HUES48 (cell line): ENCODE data around the gene IFT25.
"Not testable (repeated sequence)": the region's sequence is repeated elsewhere in the genome, so short reads cannot be mapped to it uniquely, and the experiment has no call there.

ENCODE experiments used
- H3K27ac ChIP-seq: one replicate; pipeline ENCODE4 v1.7.0; 2013; ENCODE audit warnings: low read depth, low read length, inconsistent platforms
- H3K27me3 ChIP-seq: 2 replicates; pipeline ENCODE4 v1.6.1; 2013; ENCODE audit warnings: mild to moderate bottlenecking, low read length; ENCODE audit not compliant: control insufficient read depth, insufficient read depth
- H3K36me3 ChIP-seq: 2 replicates; pipeline ENCODE4 v1.6.1; 2013; ENCODE audit warnings: low read length; ENCODE audit not compliant: control insufficient read depth, insufficient read depth
- H3K4me1 ChIP-seq: 2 replicates; pipeline ENCODE4 v1.6.1; 2013; ENCODE audit warnings: mild to moderate bottlenecking, low read length; ENCODE audit not compliant: control insufficient read depth, insufficient read depth
- H3K4me3 ChIP-seq: 2 replicates; pipeline ENCODE4 v1.5.1; 2013; ENCODE audit warnings: mild to moderate bottlenecking, low read depth, low read length
- H3K9ac ChIP-seq: 2 replicates; pipeline ENCODE4 v1.6.1; 2013; ENCODE audit warnings: mild to moderate bottlenecking, low read depth, low read length, moderate library complexity
- H3K9me3 ChIP-seq: 2 replicates; pipeline ENCODE4 v1.6.1; 2013; ENCODE audit warnings: low read length; ENCODE audit not compliant: control insufficient read depth, insufficient read depth

IFT25 gene

GRCh38 chr1:53881853-53882252 is 63.6 kb downstream of the IFT25 start:
- H3K27me3 ChIP-seq, H3K4me3 ChIP-seq, H3K9me3 ChIP-seq, H3K9ac ChIP-seq, H3K4me1 ChIP-seq, H3K27ac ChIP-seq: not testable (repeated sequence)
- peaks cover 27% of the 10 kb centered on the region for H3K36me3 ChIP-seq

- H3K9ac ChIP-seq = no peak overlapping the region
- no peaks in the 10 kb centered on the region for H3K27me3 ChIP-seq
- H3K4me1 ChIP-seq = no peaks in the 10 kb centered on the region
- no peak overlapping the region for H3K27ac ChIP-seq
- no peaks in the 10 kb centered on the region for H3K9me3 ChIP-seq
- H3K36me3 ChIP-seq = peaks cover 45% of the 10 kb centered on the region
- H3K4me3 ChIP-seq = no peak overlapping the region
Observed at GRCh38 chr1:53878492-53879105, 66.9 kb downstream of the IFT25 start.

GRCh38 chr1:53875150-53875549 is 70.3 kb downstream of the IFT25 start:
- not testable (repeated sequence) for H3K27me3 ChIP-seq, H3K27ac ChIP-seq, H3K4me1 ChIP-seq, H3K9me3 ChIP-seq, H3K4me3 ChIP-seq, H3K9ac ChIP-seq
- peaks cover 57% of the 10 kb centered on the region for H3K36me3 ChIP-seq

GRCh38 chr1:53871773-53872484 is 73.6 kb downstream of the IFT25 start:
- H3K27ac ChIP-seq = no peak overlapping the region
- H3K4me1 ChIP-seq = no peaks in the 10 kb centered on the region
- H3K4me3 ChIP-seq = no peak overlapping the region
- peaks cover 56% of the 10 kb centered on the region for H3K36me3 ChIP-seq
- H3K9ac ChIP-seq = no peak overlapping the region
- no peaks in the 10 kb centered on the region for H3K27me3 ChIP-seq
- no peaks in the 10 kb centered on the region for H3K9me3 ChIP-seq
